ENCODE measurements around the gene KCNK7. TPM values are rescaled to one million over a fixed set of nuclear protein-coding genes. Genes with fewer than 3 reads are reported as not detected.

The KCNK7 gene
- total and polyA plus RNA-seq, 2 donors (not counting 3 experiments of a cell fraction or from before 2014, with no cell fraction given): 0.17 to 0.60 TPM

DNA sequence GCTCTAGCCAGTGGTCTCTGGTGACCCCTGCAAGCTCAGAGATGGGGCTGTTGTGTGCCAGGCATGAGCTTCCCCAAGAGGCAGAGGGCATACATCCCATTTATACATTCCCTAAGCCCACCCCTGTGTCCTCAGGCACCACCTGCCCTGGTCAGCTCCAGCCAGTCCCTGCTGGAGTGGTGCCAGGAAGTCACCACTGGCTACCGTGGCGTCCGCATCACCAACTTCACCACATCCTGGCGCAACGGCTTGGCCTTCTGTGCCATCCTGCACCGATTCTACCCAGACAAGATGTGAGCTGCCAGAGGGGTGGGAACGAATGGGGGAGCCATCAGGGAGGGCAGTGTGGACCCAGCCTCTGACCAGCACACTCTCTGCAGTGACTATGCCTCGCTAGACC is 11.5 kb downstream of the KCNK7 start:
- no peak for DNase-seq (ENCODE audit: low read depth, low spot score)
- FAIRE-seq: no peak
- H3K9me3 ChIP-seq (replicated peaks; ENCODE audit: control insufficient read depth, insufficient read depth, low read length): no peaks in the 10 kb centered on the region
- no peak overlapping the region for H3K4me2 ChIP-seq (ENCODE audit: insufficient read depth, low read length)
- POLR2A ChIA-PET: no interaction called here
- H3K9ac ChIP-seq (replicated peaks; ENCODE audit: extremely low read depth, insufficient read depth, low read length): no peak overlapping the region
- H3K4me1 ChIP-seq (ENCODE audit: control insufficient read depth, extremely low read depth, insufficient read depth, low read length): no peaks in the 10 kb centered on the region
- no peak overlapping the region for H2AFZ ChIP-seq (ENCODE audit: low read depth, low read length)
- no peaks in the 10 kb centered on the region for H3K9me1 ChIP-seq (replicated peaks; ENCODE audit: control insufficient read depth, extremely low read depth, insufficient read depth, low read length)
- no peaks in the 10 kb centered on the region for H3K27me3 ChIP-seq (ENCODE audit: control insufficient read depth in 2 of 2, insufficient read depth in 2 of 2, low read length in 2 of 2)
- H3K36me3 ChIP-seq (ENCODE audit: control insufficient read depth in 2 of 2, extremely low read depth in 1 of 2, insufficient read depth in 2 of 2, low read length in 2 of 2): no peaks in the 10 kb centered on the region
- TF ChIP-seq POLR2A (IDR thresholded peaks at IDR 0.05; ENCODE audit: low read depth, low read length): no peak
- TF ChIP-seq, protein P1, sequence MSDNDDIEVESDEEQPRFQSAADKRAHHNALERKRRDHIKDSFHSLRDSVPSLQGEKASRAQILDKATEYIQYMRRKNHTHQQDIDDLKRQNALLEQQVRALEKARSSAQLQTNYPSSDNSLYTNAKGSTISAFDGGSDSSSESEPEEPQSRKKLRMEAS (IDR thresholded peaks at IDR 0.05; ENCODE audit: insufficient read depth, insufficient read length): no peak
- no peak for TF ChIP-seq FOS (IDR thresholded peaks at IDR 0.05; ENCODE audit: borderline replicate concordance, insufficient read depth, low read length)
- no peak for TF ChIP-seq GATA2 (IDR thresholded peaks at IDR 0.05; ENCODE audit: insufficient read depth, insufficient read length, low read depth, low read length)
- no peak for TF ChIP-seq JUN (IDR thresholded peaks at IDR 0.05; ENCODE audit: borderline replicate concordance, insufficient read depth, insufficient read length, low read depth)
- no peak for TF ChIP-seq EZH2 (IDR thresholded peaks at IDR 0.05; ENCODE audit: borderline replicate concordance, low read depth, low read length, severe bottlenecking)
- TF ChIP-seq POLR2AphosphoS5 (IDR thresholded peaks at IDR 0.05; ENCODE audit: insufficient read depth, low read depth, low read length): no peak
- TF ChIP-seq, protein P2, sequence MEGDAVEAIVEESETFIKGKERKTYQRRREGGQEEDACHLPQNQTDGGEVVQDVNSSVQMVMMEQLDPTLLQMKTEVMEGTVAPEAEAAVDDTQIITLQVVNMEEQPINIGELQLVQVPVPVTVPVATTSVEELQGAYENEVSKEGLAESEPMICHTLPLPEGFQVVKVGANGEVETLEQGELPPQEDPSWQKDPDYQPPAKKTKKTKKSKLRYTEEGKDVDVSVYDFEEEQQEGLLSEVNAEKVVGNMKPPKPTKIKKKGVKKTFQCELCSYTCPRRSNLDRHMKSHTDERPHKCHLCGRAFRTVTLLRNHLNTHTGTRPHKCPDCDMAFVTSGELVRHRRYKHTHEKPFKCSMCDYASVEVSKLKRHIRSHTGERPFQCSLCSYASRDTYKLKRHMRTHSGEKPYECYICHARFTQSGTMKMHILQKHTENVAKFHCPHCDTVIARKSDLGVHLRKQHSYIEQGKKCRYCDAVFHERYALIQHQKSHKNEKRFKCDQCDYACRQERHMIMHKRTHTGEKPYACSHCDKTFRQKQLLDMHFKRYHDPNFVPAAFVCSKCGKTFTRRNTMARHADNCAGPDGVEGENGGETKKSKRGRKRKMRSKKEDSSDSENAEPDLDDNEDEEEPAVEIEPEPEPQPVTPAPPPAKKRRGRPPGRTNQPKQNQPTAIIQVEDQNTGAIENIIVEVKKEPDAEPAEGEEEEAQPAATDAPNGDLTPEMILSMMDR (IDR thresholded peaks at IDR 0.05; ENCODE audit: extremely low read depth in 1 of 2, insufficient read depth in 1 of 2, low read depth in 1 of 2, low read length in 2 of 2): no peak
- TF ChIP-seq MYC (IDR thresholded peaks at IDR 0.05; ENCODE audit: low read depth, low read length): no peak
- BruUV-seq (replicated peaks): no TSS peak
- H3K4me3 ChIP-seq (replicated peaks in 1 of 3; ENCODE audit: insufficient read depth in 1 of 3, low read depth in 1 of 3, low read length in 3 of 3): no peak overlapping the region
- dilution Hi-C loops (cut with MboI; ENCODE audit: extremely low pct_ligation_motif_present, low sequenced_read_pairs): no loop called here
- no peaks in the 10 kb centered on the region for H3K79me2 ChIP-seq (ENCODE audit: control insufficient read depth, insufficient read depth, low read length)
- intact Hi-C loops (cut with micrococcal nuclease): no loop called here
- H4K20me1 ChIP-seq (replicated peaks; ENCODE audit: control insufficient read depth, extremely low read depth, insufficient read depth, low read length): no peaks in the 10 kb centered on the region
- CTCF ChIA-PET: interaction anchor here (0.9 to 2.8 kb wide), 3 partner anchors 8 to 31 kb away, joined by 3 to 18 read pairs (median 3); no protein-coding TSS in a partner anchor
- no peak overlapping the region for H3K27ac ChIP-seq (ENCODE audit: insufficient read depth, low read depth, low read length)

Measured in endothelial cell of umbilical vein (primary cell).